ENCODE measurements around the gene PRKAR1B. TPM values are rescaled to one million over a fixed set of nuclear protein-coding genes. Genes with fewer than 3 reads are reported as not detected.
A peak's percentile ranks its signal among the peaks of the same experiment; 100 is the strongest.

PRKAR1B gene
- total RNA-seq, 1 experiment from 2014 or later: 27.2 TPM

DNA sequence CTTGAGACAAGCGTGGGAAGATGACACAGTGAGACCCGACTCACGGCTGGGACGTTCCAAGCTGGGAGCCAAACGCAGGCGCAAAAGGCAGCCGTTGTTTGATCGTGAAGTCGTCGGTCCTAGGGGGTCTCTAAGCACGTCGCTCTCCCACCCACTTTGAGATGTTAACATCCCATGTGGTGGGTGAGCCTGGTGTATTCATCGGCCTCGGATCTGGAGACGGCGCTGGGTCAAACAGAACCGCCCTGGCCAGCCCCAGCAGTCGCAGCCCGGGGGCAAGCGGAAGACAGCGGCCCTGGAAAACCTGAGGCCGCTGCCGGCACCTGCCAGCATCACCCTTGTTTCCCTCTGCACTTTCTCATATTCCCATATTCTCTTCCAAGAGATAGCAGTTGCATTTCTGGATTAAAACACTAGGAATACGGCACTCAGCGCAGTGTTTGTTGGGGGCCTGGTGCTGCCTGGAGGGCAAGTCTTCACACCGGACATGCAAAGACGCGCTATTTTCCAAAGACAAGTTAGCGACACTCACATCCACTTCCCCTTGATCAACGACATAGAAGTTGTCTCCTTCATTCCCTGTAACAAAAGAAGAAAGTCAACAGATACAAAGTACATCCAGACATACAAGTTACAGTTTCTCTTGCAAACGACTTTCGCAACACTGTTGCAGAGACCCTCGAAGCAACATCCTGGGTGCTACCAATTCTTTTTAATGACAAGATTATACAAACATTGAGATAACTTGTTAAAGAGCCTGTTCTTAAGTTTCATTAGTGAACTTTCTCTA lies 121.2 kb downstream of the PRKAR1B start:
- no peak for DNase-seq (ENCODE audit: low read depth)

- no peak for DNase-seq (ENCODE audit: low read depth)
Observed at GRCh38 chr7:604884-605531, 122.1 kb downstream of the PRKAR1B start.

DNA sequence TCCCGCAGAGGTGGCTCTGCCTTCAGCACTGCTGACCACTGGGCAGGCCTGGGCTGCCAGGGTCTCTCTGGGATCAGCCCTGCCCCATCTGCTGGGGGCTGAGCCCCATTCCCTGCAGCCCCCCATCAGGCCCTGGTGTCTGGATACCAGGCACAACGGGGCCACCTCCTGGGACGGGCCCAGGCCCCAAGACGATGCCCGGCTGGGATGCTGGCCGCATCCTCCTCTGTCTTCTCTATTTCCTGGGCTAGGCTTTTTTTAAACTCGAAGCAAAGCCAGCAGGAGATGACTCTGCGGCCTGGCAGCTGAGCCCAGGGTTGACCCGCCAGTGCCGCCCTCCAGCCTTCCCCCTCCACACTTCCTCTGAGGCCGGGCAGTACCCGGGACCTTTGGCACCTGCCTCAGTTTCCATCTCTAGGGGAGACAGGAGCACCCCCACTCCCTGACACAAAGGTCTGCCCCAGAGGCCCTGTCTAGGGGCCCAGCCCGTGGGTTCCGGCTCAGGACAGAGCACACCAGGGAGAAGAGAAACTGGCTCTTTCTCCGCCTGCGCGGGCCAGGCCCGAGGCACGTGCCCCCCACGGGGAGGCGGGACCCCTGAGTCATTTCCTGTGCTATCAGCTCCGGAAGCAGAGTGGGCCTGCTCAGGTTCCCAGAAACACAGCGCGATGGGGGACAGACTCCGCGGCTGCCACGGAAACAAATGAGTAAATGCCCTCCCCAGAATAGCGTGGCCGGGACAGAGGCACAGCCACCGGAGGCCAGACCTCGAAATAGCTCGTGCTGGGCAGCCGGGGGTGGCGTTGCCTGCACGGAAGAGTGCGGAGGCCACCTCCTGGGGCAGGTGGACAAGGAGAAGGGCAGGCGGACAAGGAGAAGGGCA lies 122.8 kb downstream of the PRKAR1B start:
- peak; percentile 92 for DNase-seq (ENCODE audit: low read depth)

GRCh38 chr7:603152-603951 lies 123.7 kb downstream of the PRKAR1B start:
- DNase-seq (ENCODE audit: low read depth): no peak

GRCh38 chr7:602341-603141 lies 124.5 kb downstream of the PRKAR1B start:
- DNase-seq (ENCODE audit: low read depth): no peak

DNA sequence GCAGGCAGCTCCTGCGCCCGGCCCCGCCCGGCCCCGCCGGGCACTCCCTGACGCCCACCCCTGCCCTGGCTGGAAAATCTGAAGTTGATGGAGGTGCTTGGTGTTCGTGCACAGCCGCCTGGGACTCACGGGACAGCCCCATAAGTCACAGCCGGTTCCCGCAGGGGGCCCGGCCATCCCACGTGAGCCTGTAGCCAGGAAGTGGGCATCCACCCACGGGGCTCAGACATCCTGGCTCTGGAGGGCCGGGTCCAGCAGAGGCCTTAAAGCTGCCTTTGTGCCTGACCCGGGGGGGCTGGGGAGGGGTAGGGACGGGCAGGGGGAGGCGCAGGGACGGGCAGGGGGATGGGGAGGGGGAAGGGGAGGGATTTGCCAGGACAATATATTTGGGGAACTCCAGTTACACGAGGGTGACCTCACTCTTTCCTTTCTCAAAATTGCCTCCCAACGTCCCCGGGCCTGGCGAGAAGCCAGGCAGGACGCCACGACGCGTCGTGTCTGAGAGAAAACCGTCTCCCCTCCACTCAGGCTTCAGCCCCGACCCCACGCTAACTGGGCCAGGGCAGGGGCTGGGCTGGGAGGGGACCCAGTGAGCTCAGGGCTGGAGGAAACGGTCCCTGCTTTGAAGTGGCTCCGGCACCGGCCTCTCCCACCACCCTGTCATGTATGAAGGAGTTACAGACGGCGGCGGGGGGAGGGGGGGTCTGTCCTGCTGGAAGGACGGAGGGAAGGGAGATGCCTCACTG lies 125.3 kb downstream of the PRKAR1B start:
- no peak for DNase-seq (ENCODE audit: low read depth)

- DNase-seq (ENCODE audit: low read depth): no peak
Observed at GRCh38 chr7:601036-601594, 126.0 kb downstream of the PRKAR1B start.

DNA sequence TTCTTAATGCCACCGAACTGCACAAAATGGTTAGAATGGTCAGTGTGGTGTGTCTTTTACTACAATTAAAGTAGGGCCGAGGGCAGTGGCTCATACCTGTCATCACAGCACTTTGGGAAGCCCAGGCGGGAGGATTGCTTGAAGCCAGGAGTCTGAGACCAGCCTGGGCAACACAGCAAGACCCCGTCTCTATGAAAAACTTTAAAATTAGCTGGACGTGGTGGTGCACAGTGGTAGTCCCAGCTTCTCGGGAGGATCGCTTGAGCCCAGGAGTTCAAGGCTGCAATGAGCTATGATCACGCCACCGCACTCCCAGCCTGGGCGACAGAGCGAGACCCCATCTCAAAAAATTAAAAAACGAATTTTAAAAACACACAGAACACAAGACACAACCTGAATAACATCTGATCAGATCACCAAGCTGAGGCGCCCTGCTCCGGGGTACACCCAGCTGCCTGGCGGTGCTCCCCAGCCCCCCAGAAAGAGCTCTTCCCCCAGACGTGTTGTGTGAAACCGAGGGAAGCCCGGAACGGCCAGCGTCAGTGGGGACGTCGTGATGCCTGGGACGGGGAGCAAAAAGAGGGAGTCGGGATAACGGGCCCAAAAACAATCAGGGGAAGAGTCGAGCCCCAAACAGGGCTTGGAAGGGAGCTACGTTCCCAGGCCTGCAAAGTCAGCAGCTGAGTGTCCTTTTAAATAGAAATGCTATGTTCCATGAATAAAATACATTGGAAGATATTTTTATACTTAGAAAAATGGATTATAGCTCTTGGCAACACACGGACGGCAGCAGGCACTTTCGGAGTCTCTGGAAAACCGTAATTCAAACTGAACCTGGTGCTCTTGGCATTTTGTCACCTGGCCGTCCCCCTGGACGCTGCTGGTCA lies 126.7 kb downstream of the PRKAR1B start:
- no peak for DNase-seq (ENCODE audit: low read depth)

GRCh38 chr7:598899-599298 lies 128.2 kb downstream of the PRKAR1B start:
- no peak for DNase-seq (ENCODE audit: low read depth)

DNA sequence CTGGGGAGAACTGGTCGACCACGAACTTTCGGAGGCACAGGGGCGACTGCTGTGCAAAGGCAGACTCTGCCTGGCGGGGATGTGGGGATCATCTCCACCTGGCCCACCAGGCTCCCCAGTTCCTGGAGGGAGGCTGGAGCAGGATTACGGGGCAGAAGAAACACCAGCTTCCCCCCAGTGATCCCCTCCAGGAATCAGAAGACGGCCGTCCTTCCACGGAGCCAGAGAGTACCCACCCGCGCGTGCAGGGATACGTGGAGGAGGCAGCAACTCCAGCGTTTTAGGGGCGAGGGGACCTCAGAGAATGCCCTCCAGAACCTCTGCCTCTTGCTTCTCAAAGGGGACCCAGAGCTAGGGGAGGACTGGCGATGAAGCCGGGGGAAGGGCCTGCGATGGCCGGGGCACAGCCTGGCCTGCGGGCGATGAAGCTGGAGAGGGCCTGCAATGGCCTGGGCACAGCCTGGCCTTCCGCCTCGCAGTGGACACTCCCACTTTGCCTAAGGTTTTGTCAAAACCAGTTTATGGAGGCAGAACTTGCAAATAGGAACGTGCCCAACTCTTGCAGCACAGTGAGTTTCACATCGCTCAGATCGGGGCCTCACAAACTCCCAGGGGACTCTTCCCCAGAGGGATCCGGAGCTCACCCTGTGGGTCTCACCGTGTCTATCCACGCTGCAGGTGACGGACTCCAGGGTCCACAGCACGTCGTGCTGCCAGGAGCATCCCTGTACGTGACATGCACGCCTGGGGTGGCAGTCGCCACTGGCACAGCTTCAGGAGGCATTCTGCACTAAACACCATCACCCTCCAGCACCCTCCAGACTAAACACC lies 129.5 kb downstream of the PRKAR1B start:
- DNase-seq (ENCODE audit: low read depth): no peak

- DNase-seq (ENCODE audit: low read depth): no peak
Observed at GRCh38 chr7:596819-597182, 130.3 kb downstream of the PRKAR1B start.

DNA sequence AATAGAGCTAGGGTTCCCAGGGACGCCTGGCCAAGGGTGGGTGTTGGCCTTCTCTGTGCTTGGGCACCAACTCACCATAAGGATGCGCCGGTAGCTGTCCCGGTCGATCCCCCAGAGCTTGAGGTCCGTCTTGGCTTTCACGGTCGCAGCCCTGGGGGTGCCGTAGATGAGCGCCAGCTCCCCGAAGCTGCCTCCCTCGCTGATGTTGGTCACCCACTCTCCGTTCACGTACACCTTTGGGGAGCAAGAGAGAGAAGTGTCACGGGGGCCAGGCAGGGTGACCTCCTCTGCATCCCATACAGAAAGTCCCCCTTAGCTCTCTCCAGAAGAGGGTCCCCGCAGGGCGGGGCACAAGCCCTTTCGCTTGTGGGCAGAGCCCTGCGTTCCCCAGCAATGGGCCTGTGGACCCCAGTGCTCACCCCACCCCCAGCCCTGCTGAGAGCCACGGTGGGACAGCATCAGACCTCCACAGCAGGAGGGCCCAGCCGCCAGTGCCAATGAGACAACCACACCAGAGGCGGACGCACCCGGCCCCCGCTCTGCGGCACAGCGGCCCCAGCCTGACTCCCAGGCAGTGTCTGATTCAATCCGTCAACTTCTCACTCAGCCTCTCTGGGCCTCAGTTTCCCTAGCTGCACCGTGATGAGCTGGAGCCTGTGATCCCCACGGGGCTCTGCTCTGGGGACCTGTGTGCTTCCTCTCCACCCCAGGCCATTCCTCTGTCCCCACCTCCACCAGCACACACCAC lies 130.8 kb downstream of the PRKAR1B start:
- no peak for DNase-seq (ENCODE audit: low read depth)

GRCh38 chr7:595621-596010 lies 131.5 kb downstream of the PRKAR1B start:
- DNase-seq (ENCODE audit: low read depth): no peak

DNA sequence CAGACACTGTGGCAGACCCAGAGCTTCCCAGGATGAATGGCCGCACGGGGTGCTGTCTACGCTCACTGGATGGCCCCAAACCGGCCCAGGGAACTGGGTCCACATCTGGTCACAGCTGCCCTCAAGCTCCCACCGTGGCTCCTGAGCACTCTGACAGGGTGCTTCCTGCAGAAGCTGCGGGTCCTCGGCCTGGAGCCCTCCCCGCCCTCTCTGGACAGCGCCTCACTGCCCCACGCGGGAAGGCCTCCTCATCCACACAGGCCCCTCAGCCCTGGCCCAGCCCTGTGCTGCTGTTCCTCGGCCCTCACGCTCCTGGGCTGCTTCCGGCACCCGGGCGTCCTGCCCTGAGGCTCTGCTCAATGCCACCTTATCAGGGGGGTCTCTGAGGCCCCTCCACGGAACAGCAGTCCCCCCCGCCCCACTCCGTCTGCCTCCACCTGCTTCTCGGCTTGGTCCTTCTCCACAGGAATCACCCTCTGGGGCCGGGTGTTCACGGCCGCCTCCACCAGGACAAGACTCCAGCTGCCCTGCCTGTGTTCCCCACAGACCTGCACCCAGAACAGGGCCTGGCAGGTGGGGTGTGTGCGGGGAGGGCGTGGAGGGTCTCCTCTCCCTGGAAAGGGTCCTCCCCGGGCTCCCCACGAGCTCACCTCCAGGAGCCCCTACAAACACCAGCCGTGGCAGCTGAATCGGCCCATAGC lies 132.0 kb downstream of the PRKAR1B start:
- no peak for DNase-seq (ENCODE audit: low read depth)

DNA sequence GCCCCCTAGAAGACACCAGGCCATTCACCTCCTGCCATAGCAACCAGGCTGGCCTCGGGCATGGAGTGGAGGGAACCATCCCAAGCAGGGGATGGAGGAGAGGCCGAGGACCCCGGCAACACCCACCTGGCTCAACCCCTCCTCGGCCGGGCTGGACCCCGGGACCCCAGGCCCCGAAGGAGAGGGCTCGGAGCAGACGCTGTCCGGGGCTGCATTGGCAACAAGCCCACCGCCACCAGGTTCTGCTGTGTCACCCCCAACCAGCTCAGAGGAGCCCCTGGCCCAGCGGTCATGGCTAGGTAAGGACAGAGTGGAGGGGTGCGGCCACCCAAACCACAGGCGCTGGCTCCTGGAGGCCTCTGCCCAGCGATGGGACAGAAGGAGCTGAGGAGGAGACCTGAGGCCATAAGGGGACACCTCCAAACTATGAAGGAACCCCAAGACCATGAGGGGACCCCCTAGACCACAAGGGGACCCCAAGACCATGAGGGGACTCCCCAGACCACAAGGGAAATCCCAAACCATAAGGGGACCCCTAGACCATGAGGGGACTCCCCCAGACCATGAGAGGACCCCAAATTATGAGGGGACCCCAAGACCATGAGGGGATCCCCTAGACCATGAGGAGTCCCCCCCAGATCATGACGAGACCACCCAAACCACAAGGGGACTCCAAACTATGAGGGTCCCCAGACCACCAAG lies 132.7 kb downstream of the PRKAR1B start:
- no peak for DNase-seq (ENCODE audit: low read depth)
